OCI-LY3 (cell line): ENCODE results near the gene PTPN23.

Experiments used
- H2AFZ ChIP-seq: fragments of 200-600, 300-600 bp; shearing (Covaris generic); 2 replicates; pipeline ENCODE4 v1.6.0; 2014; ENCODE audit warnings: antibody characterized with exemption, low read depth, low read length
- H3K27ac ChIP-seq: fragments of 200-600, 300-600 bp; sonication (generic); 2 replicates; pipeline ENCODE4 v1.5.1; 2014; ENCODE audit warnings: mild to moderate bottlenecking, low read length, moderate library complexity, mixed read lengths
- H3K27me3 ChIP-seq: fragments of 200-600, 300-600 bp; sonication (generic); 2 replicates; pipeline ENCODE4 v1.6.1; 2014; ENCODE audit warnings: low read depth, low read length, mixed read lengths
- H3K36me3 ChIP-seq: fragments of 200-600, 300-600 bp; sonication (generic); replicated peaks from 2 replicates; pipeline ENCODE3; 2014; ENCODE audit warnings: low read depth, low read length, mixed read lengths
- H3K4me1 ChIP-seq: fragments of 300-600, 200-600 bp; sonication (generic); 2 replicates; pipeline ENCODE4 v1.6.1; 2014; ENCODE audit warnings: low read length, mixed read lengths
- H3K4me2 ChIP-seq: fragments of 200-600, 300-600 bp; sonication (generic); 2 replicates; pipeline ENCODE4 v1.6.1; 2014; ENCODE audit warnings: low read length, mixed read lengths
- H3K4me3 ChIP-seq: fragments of 300-600, 200-600 bp; sonication (generic); 2 replicates; pipeline ENCODE4 v1.5.1; 2014; ENCODE audit warnings: antibody characterized with exemption, mild to moderate bottlenecking, low read length, moderate library complexity
- H3K79me2 ChIP-seq: fragments of 300-600, 200-600 bp; shearing (Covaris generic); 2 replicates; pipeline ENCODE4 v1.6.1; 2014; ENCODE audit warnings: mild to moderate bottlenecking, low read length, mixed read lengths
- H3K9ac ChIP-seq: fragments of 300-600, 200-600 bp; shearing (Covaris generic); 2 replicates; pipeline ENCODE4 v1.6.0; 2014; ENCODE audit warnings: mild to moderate bottlenecking, low read length, moderate library complexity
- H3K9me3 ChIP-seq: fragments of 200-600, 300-600 bp; shearing (Covaris generic); 2 replicates; pipeline ENCODE4 v1.6.1; 2014; ENCODE audit warnings: low read length, mixed read lengths; ENCODE audit not compliant: insufficient read depth
- H4K20me1 ChIP-seq: fragments of 200-600, 300-600 bp; sonication (generic); 2 replicates; pipeline ENCODE4 v1.6.1; 2016; ENCODE audit warnings: low read length, mixed read lengths; ENCODE audit not compliant: insufficient read depth
- EZH2phosphoT487 ChIP-seq: fragments of 200-600 bp; shearing (Covaris generic); IDR thresholded peaks from 2 replicates; pipeline ENCODE4 v1.6.1; 2018; ENCODE audit warnings: antibody characterized with exemption, mixed run types, low read depth
- TF ChIP-seq, protein P1 (sequence below): fragments of 200-600, 300-600 bp; sonication (generic); IDR thresholded peaks from 2 replicates; pipeline ENCODE4 v1.5.1; 2014; ENCODE audit warnings: antibody characterized with exemption, low read length, low read depth

PTPN23 gene

DNA sequence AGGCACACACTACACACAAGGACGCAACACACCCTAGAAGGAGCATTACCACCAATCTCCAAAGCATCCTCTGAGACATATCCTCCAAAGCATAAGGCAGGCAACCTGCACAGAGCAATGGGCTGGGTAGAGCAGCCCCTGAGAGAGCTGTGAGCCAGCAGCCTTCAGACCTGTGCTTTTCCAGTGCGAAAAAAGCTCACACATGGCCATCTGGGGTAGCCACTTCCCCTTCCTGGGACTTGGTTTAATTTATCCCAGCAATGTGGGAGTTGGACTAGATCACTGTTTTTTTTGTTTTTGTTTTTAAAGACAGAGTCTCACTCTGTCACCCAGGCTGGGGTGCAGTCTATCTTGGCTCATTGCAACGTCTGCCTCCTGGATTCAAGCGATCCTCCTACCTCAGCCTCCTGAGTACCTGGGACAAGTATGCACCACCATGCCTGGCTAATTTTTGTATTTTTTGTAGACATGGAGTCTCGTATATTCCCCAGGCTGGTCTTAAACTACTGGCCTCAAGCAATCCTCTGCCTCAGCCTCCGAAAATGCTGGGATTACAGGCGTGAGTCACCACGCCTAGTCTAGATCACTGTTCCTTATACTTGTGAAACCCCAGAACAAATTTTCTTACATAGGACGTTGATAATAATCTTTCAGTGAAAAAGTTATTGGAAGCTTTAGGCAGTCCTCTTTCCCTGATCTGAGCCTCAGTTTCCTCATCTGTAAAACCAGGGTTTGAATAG, 18.9 kb downstream of the PTPN23 start:
- H3K79me2 ChIP-seq: peaks cover 29% of the 10 kb centered on the region
- H3K36me3 ChIP-seq: peaks cover 14% of the 10 kb centered on the region
- no peaks in the 10 kb centered on the region for H3K4me1 ChIP-seq
- no peak for TF ChIP-seq EZH2phosphoT487
- TF ChIP-seq, protein P1, sequence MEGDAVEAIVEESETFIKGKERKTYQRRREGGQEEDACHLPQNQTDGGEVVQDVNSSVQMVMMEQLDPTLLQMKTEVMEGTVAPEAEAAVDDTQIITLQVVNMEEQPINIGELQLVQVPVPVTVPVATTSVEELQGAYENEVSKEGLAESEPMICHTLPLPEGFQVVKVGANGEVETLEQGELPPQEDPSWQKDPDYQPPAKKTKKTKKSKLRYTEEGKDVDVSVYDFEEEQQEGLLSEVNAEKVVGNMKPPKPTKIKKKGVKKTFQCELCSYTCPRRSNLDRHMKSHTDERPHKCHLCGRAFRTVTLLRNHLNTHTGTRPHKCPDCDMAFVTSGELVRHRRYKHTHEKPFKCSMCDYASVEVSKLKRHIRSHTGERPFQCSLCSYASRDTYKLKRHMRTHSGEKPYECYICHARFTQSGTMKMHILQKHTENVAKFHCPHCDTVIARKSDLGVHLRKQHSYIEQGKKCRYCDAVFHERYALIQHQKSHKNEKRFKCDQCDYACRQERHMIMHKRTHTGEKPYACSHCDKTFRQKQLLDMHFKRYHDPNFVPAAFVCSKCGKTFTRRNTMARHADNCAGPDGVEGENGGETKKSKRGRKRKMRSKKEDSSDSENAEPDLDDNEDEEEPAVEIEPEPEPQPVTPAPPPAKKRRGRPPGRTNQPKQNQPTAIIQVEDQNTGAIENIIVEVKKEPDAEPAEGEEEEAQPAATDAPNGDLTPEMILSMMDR: no peak
- H3K9me3 ChIP-seq: no peaks in the 10 kb centered on the region
- no peaks in the 10 kb centered on the region for H3K27me3 ChIP-seq
- no peak overlapping the region for H3K27ac ChIP-seq
- H4K20me1 ChIP-seq: peaks cover 34% of the 10 kb centered on the region
- H3K9ac ChIP-seq: no peak overlapping the region
- no peak overlapping the region for H2AFZ ChIP-seq
- no peak overlapping the region for H3K4me3 ChIP-seq
- H3K4me2 ChIP-seq: no peak overlapping the region

DNA sequence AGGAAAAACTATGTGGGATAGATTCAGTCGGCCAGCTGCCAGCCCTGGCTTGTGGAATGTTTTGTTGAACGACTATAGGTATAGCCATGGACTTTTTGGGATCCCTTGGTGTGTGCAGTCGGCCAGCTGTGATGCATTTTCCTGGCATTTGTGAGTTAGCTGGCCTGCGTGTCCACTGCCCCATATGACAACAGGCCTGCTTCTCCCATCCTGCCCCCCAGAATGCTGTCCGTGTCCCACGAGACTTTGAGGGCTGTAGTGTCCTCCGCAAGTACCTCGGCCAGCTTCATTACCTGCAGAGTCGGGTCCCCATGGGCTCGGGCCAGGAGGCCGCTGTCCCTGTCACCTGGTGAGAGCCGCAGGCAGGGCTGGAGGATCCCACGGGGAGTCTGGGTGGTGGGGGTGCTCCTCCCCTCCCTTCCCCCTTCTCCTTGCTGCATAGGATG, 23.6 kb downstream of the PTPN23 start:
- Histone ChIP-seq H4K20me1 (peaks cover 19% of the 10 kb centered on the region; the same call in 1 of the 2 replicates), H3K36me3 (peaks cover 25% of the 10 kb centered on the region)

DNA sequence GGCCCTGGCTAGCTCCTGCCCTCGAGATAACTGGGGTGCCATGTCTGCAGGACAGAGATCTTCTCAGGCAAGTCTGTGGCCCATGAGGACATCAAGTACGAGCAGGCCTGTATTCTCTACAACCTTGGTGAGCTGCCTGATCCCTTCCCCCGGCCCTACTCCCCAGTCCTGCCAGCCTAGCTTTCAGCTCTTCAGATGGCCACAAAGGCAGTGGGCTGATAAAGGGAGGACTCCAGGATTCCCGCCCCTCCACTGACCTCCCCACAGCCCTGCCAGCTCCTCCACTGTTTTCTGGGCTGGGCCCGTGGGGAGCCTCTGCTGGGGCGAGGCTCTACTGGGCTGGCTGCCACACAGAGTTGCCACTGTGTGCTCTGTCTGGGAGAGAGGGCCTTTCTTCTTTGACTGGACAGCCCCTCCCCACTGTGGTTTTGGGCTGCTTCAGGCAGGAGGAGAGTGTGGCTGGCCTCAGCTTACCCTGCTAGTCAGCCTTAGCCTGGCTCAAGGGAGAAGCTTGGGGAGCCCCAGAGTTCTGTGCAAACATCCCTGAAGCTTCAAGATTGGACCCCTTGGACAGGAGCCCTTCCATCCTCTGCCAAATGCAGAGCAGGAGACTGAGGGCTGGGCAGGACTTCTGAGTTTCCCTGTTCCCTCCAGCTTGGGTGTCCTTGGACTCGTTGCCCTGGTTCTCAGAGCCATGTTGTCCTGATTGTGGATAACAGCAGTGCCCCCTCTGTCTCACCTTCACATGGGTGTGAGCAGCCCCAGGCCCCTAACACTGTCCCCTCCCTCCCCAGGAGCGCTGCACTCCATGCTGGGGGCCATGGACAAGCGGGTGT, 24.4 kb downstream of the PTPN23 start:
- H2AFZ ChIP-seq: no peak overlapping the region
- H3K27ac ChIP-seq: no peak overlapping the region
- no peak for TF ChIP-seq EZH2phosphoT487
- TF ChIP-seq, protein P1: no peak
- no peak overlapping the region for H3K4me2 ChIP-seq
- H3K9me3 ChIP-seq: no peaks in the 10 kb centered on the region
- H3K9ac ChIP-seq: no peak overlapping the region
- H3K79me2 ChIP-seq: peaks cover 17% of the 10 kb centered on the region
- peaks cover 23% of the 10 kb centered on the region for H3K36me3 ChIP-seq
- peaks cover 18% of the 10 kb centered on the region; the same call in 1 of the 2 replicates for H4K20me1 ChIP-seq
- H3K27me3 ChIP-seq: no peaks in the 10 kb centered on the region
- no peak overlapping the region for H3K4me3 ChIP-seq
- no peaks in the 10 kb centered on the region for H3K4me1 ChIP-seq

More for the DNA sequence above, 23.6 kb downstream of the PTPN23 start:
- Histone ChIP-seq H3K9ac (no peak overlapping the region), H3K4me2 (no peak overlapping the region), H3K4me1 (no peaks in the 10 kb centered on the region), H3K27me3 (no peaks in the 10 kb centered on the region), H3K9me3 (no peaks in the 10 kb centered on the region), H3K27ac (no peak overlapping the region), H2AFZ (no peak overlapping the region), H3K79me2 (peaks cover 17% of the 10 kb centered on the region), H3K4me3 (no peak overlapping the region)
- TF ChIP-seq, protein P1: no peak
- no peak for TF ChIP-seq EZH2phosphoT487
